HepG2 (cell line): ENCODE data around the gene ZNF773. TPM values are rescaled to one million over a fixed set of nuclear protein-coding genes. Genes with fewer than 3 reads are reported as not detected.

Experiments used
- ATAC-seq: fragments of 200-7000 bp; cut with Tn5 transposase; 3 replicates; pipeline ENCODE4 v1.9.1; 2020; ENCODE audit warnings: mild to moderate bottlenecking, moderate library complexity
- BruUV-seq: library from RNA; stranded (reverse); fragments of 400-500 nt; replicated peaks from 2 replicates; lab custom pipeline; 2021; lab: Mats Ljungman, UMichigan
- CTCF ChIA-PET: fragments of 300-600 bp; formaldehyde crosslinking; extraction: SDS; loops from one replicate; lab custom pipeline; 2021; ENCODE audit warnings: low total read pairs, inconsistent platforms, low intra/inter-chr PET ratio; lab: Yijun Ruan, JAX
- POLR2A ChIA-PET: fragments of 350-600 bp; sonication (Branson Sonifier 250); formaldehyde crosslinking; loops from one replicate; lab custom pipeline; 2020; ENCODE audit warnings: antibody characterized with exemption, inconsistent platforms; lab: Yijun Ruan, JAX
- DNase-seq: peaks from one replicate; pipeline ENCODE4 v3.0.0-alpha.2; 2015; ENCODE audit warnings: low spot score
- FAIRE-seq: peaks from 3 replicates; lab custom pipeline; 2011; peaks lifted over from hg19 to GRCh38; lab: Jason Lieb, UNC
- H2AFZ ChIP-seq: one replicate; pipeline ENCODE4 v1.6.1; 2011; ENCODE audit warnings: low read length, inconsistent platforms
- H3K27ac ChIP-seq: fragments of 300-600 bp; 3 replicates; pipeline ENCODE4 v1.8.0; 2011; ENCODE audit warnings: mixed run types, mild to moderate bottlenecking, mixed read lengths, low read length, inconsistent platforms; ENCODE audit not compliant: insufficient read depth; ENCODE audit errors: extremely low read length
- H3K27me3 ChIP-seq, 2 experiments: fragments of 200-600 bp in 1 of 2; 2 replicates in 1 of 2; 3 replicates in 1 of 2; pipeline versions ENCODE4 v1.6.0 to v1.8.0; 2011; ENCODE audit warnings: low read length in 2 of 2, mild to moderate bottlenecking in 2 of 2, moderate library complexity in 2 of 2, inconsistent platforms in 1 of 2; ENCODE audit not compliant: insufficient read depth in 2 of 2, control insufficient read depth in 1 of 2
- H3K36me3 ChIP-seq, 2 experiments: fragments of 200-600 bp in 1 of 2; replicated peaks in 1 of 2; 2 replicates in 1 of 2; 3 replicates in 1 of 2; pipeline versions ENCODE4 v1.5.1 to v1.8.0; 2011; ENCODE audit warnings: low read length in 2 of 2, inconsistent platforms in 1 of 2; ENCODE audit not compliant: insufficient read depth in 2 of 2, control insufficient read depth in 1 of 2
- H3K4me1 ChIP-seq: 2 replicates; pipeline ENCODE4 v1.5.1; 2012; ENCODE audit warnings: low read length, inconsistent platforms; ENCODE audit not compliant: insufficient read depth
- H3K4me2 ChIP-seq: 2 replicates; pipeline ENCODE4 v1.6.0; 2011; ENCODE audit warnings: low read depth, low read length, inconsistent platforms
- H3K4me3 ChIP-seq, 3 experiments: fragments of 200-600 bp in 1 of 3; sonication (generic), shearing (Covaris generic) in 1 of 3; replicated peaks in 1 of 3; 2 replicates each; pipeline ENCODE4 v1.5.1; 2011 to 2016; ENCODE audit warnings: low read length in 3 of 3, inconsistent platforms in 2 of 3, low read depth in 2 of 3, mild to moderate bottlenecking in 2 of 3, control low read depth in 1 of 3, mixed read lengths in 1 of 3; ENCODE audit not compliant: insufficient read depth in 1 of 3
- H3K79me2 ChIP-seq: one replicate; pipeline ENCODE4 v1.6.1; 2011; ENCODE audit warnings: low read length, inconsistent platforms; ENCODE audit not compliant: insufficient read depth
- H3K9ac ChIP-seq: 2 replicates; pipeline ENCODE4 v1.6.0; 2011; ENCODE audit warnings: mild to moderate bottlenecking, low read depth, low read length, inconsistent platforms; ENCODE audit not compliant: insufficient read depth
- H3K9me3 ChIP-seq: 2 replicates; pipeline ENCODE4 v1.5.1; 2012; ENCODE audit warnings: mild to moderate bottlenecking, low read length
- H4K20me1 ChIP-seq: 2 replicates; pipeline ENCODE4 v1.6.0; 2011; ENCODE audit warnings: inconsistent platforms, mild to moderate bottlenecking, low read length, moderate library complexity; ENCODE audit not compliant: insufficient read depth
- ATM ChIP-seq: fragments of 450-650 bp; IDR thresholded peaks from 2 replicates; pipeline ENCODE4 v1.7.1; 2017; ENCODE audit warnings: mild to moderate bottlenecking, borderline replicate concordance
- BORCS8-MEF2B ChIP-seq: sonication (generic); formaldehyde crosslinking; IDR thresholded peaks from 2 replicates; pipeline ENCODE4 v1.8.0; 2022; ENCODE audit warnings: mild to moderate bottlenecking, missing genetic modification reagents
- HCFC1 ChIP-seq: fragments of 150-350 bp; IDR thresholded peaks from 2 replicates; pipeline ENCODE4 v1.6.1; 2014; ENCODE audit warnings: low read depth, low read length
- HOXA5 ChIP-seq: sonication (generic); formaldehyde crosslinking; IDR thresholded peaks from 2 replicates; pipeline ENCODE4 v1.4.0; 2020; ENCODE audit warnings: missing genetic modification reagents
- KDM5B ChIP-seq: sonication (generic); formaldehyde crosslinking; IDR thresholded peaks from 2 replicates; pipeline ENCODE4 v1.4.0; 2020; ENCODE audit warnings: missing genetic modification reagents, mild to moderate bottlenecking, borderline replicate concordance
- PRDM4 ChIP-seq: sonication (generic); formaldehyde crosslinking; IDR thresholded peaks from 2 replicates; pipeline ENCODE4 v1.9.0; 2021; ENCODE audit warnings: missing genetic modification reagents, borderline replicate concordance
- RFXAP ChIP-seq: sonication (generic); formaldehyde crosslinking; IDR thresholded peaks from 2 replicates; pipeline ENCODE4 v1.4.0; 2020; ENCODE audit warnings: missing genetic modification reagents, borderline replicate concordance
- TCF7 ChIP-seq: sonication (generic); IDR thresholded peaks from 2 replicates; pipeline ENCODE4 v1.6.1; 2016; ENCODE audit warnings: antibody characterized with exemption, low read depth
- THAP9 ChIP-seq: sonication (generic); formaldehyde crosslinking; IDR thresholded peaks from 2 replicates; pipeline ENCODE4; 2020; ENCODE audit warnings: missing genetic modification reagents, mild to moderate bottlenecking, borderline replicate concordance
- ZHX1 ChIP-seq: sonication (generic); formaldehyde crosslinking; IDR thresholded peaks from 2 replicates; pipeline ENCODE4 v1.8.1; 2022; ENCODE audit warnings: low read depth, mild to moderate bottlenecking, missing genetic modification reagents
- ZNF33B ChIP-seq: sonication (generic); formaldehyde crosslinking; IDR thresholded peaks from 2 replicates; pipeline ENCODE4 v1.5.1; 2020; ENCODE audit warnings: mild to moderate bottlenecking, missing genetic modification reagents
- ZNF788 ChIP-seq: sonication (generic); formaldehyde crosslinking; IDR thresholded peaks from 2 replicates; pipeline ENCODE4 v1.5.0; 2020; ENCODE audit warnings: mild to moderate bottlenecking, missing genetic modification reagents, borderline replicate concordance
- ZNF878 ChIP-seq: sonication (generic); formaldehyde crosslinking; IDR thresholded peaks from 2 replicates; pipeline ENCODE4 v1.8.1; 2023; ENCODE audit warnings: mild to moderate bottlenecking, missing genetic modification reagents, moderate library complexity
- ZSCAN25 ChIP-seq: sonication (generic); formaldehyde crosslinking; IDR thresholded peaks from 2 replicates; pipeline ENCODE4 v1.8.0; 2022; ENCODE audit warnings: mild to moderate bottlenecking, missing genetic modification reagents
- WGBS: methylation state at CpG from one replicate; pipeline ENCODE4 v1.1.6; 2017; ENCODE audit warnings: low lambda C conversion rate; 5-methylcytosine and 5-hydroxymethylcytosine counted together
- in situ Hi-C: cut with HindIII; loops from 2 replicates; pipeline ENCODE4 v1.10.0; 2017; ENCODE audit warnings: low pct_unique_long_range_greater_than_20kb; ENCODE audit not compliant: extremely low pct_ligation_motif_present
- intact Hi-C: fragments of 100-400 bp; cut with micrococcal nuclease; formaldehyde crosslinking; loops from one replicate; pipeline ENCODE4 v1.10.0; 2022; ENCODE audit not compliant: unreplicated experiment
- polyA plus RNA-seq, 8 experiments: library from polyadenylated mRNA; depleted of rRNA in 3 of 8; stranded (reverse) in 7 of 8; unstranded in 1 of 8; fragments of >200 nt; fragmentation: Illumina TruSeq in 4 of 8; extraction: Trizol in 4 of 8; gene quantifications; 2 replicates each; pipeline versions ENCODE4 v1.2.1 to v1.2.3, GENCODE V29; 2011 to 2016; ENCODE audit warnings: low read depth in 4 of 8, missing spikeins in 1 of 8, mixed read lengths in 1 of 8; ENCODE audit not compliant: insufficient read depth in 1 of 8
- total RNA-seq, 5 experiments: library from RNA; depleted of rRNA; stranded (reverse); fragments of >200 nt; fragmentation: Illumina TruSeq; extraction: Trizol; gene quantifications; 2 replicates each; pipeline ENCODE4 v1.2.3, GENCODE V29; 2016; ENCODE audit warnings: low read depth in 1 of 5

The ZNF773 gene
- total and polyA plus RNA-seq, 2 of the 13 experiments (the other 11 are each of a cell fraction or from before 2014, with no cell fraction given): 5.7 to 6.7 TPM

GRCh38 chr19:57527136-57527881 is 27.6 kb downstream of the ZNF773 start, which contains the start of gene ZNF549:
Gene ZNF549 (plus strand): TSS chr19:57527356. CDS start chr19:57527574, 218 bp downstream.
- Histone ChIP-seq H3K36me3 (peaks cover 0 to 11% of the 10 kb centered on the region in 2 experiments; a peak in 3 of 5 replicates), H2AFZ (peak within 1 kb of the TSS; percentile 87), H3K4me3 (peak within 1 kb of the TSS; percentile 86 to 99 (median 92)), H3K79me2 (peaks cover 17% of the 10 kb centered on the region), H3K9ac (peak within 1 kb of the TSS; percentile 77), H3K27ac (peak within 1 kb of the TSS; percentile 73), H3K4me2 (peak within 1 kb of the TSS; percentile 76), H3K27me3 (no peaks in the 10 kb centered on the region), H4K20me1 (no peaks in the 10 kb centered on the region), H3K4me1 (peaks cover 12% of the 10 kb centered on the region), H3K9me3 (no peaks in the 10 kb centered on the region)
- WGBS: under 1% methylated on average over 41 of the region's 64 CpGs
- in situ Hi-C loops (no loop called here), intact Hi-C loops (no loop called here)
- ChIA-PET POLR2A (interaction anchor here (0.9 kb wide), 1 partner anchor 155 kb away, joined by 4 read pairs; the partner anchor contains the start of gene ZNF551), CTCF (no interaction called here)
- ATAC-seq (peak; percentile 99), DNase-seq (peak; percentile 94), FAIRE-seq (peak; percentile 91)
- BruUV-seq: TSS peak; percentile 57
- peak; percentile 73; the same call in 1 of the 2 replicates for TF ChIP-seq ZHX1 (CRISPR knock-in tag)
- TF ChIP-seq KDM5B (CRISPR knock-in tag): peak; percentile 81; the same call in 1 of the 2 replicates
- TF ChIP-seq ZNF878 (CRISPR knock-in tag): no peak
- peak; percentile 66; the same call in 1 of the 2 replicates for TF ChIP-seq ZNF33B (CRISPR knock-in tag)
- peak; percentile 61; the same call in 1 of the 2 replicates for TF ChIP-seq ZNF788 (CRISPR knock-in tag)
- no peak for TF ChIP-seq PRDM4 (CRISPR knock-in tag)
- TF ChIP-seq THAP9 (CRISPR knock-in tag): peak; percentile 95
- 0 out of 2 replicates have a peak, but pooled peaks have one; percentile 47 for TF ChIP-seq HOXA5 (CRISPR knock-in tag)
- TF ChIP-seq RFXAP: peak; percentile 64; the same call in 1 of the 2 replicates
- no peak for TF ChIP-seq TCF7
- no peak for TF ChIP-seq ATM
- TF ChIP-seq ZSCAN25 (CRISPR knock-in tag): no peak
- TF ChIP-seq HCFC1: peak; percentile 93
- TF ChIP-seq BORCS8-MEF2B (CRISPR knock-in tag): peak; percentile 46
